ENCODE measurements around the gene SOWAHC.
"Not testable (repeated sequence)": the region's sequence is repeated elsewhere in the genome, so short reads cannot be mapped to it uniquely, and the experiment has no call there.

Gene SOWAHC

GRCh38 chr2:109614715-109615636, 812 bp downstream of the SOWAHC start:
- peak; percentile 67 for DNase-seq (ENCODE audit: low read depth, low spot score)

- DNase-seq (ENCODE audit: low read depth, low spot score): peak; percentile 66
Observed at GRCh38 chr2:109615637-109616144, 1.5 kb downstream of the SOWAHC start.

GRCh38 chr2:109616184-109616583, 2.0 kb downstream of the SOWAHC start:
- DNase-seq (ENCODE audit: low read depth, low spot score): no peak

- no peak for DNase-seq (ENCODE audit: low read depth, low spot score)
Observed at GRCh38 chr2:109619032-109619615, 5.0 kb downstream of the SOWAHC start.

GRCh38 chr2:109623297-109623696, 9.1 kb downstream of the SOWAHC start:
- no peak for DNase-seq (ENCODE audit: low read depth, low spot score)

GRCh38 chr2:109623923-109624322, 9.8 kb downstream of the SOWAHC start:
- peak; percentile 45 for DNase-seq (ENCODE audit: low read depth, low spot score)

- DNase-seq (ENCODE audit: low read depth, low spot score): no peak
Observed at GRCh38 chr2:109624339-109624738, 10.2 kb downstream of the SOWAHC start.

GRCh38 chr2:109628321-109628720, 14.2 kb downstream of the SOWAHC start:
- DNase-seq (ENCODE audit: low read depth, low spot score): not testable (repeated sequence)

GRCh38 chr2:109629867-109630266, 15.7 kb downstream of the SOWAHC start:
- no peak for DNase-seq (ENCODE audit: low read depth, low spot score)

GRCh38 chr2:109630441-109631430, 16.6 kb downstream of the SOWAHC start:
- DNase-seq (ENCODE audit: low read depth, low spot score): no peak

GRCh38 chr2:109631741-109632140, 17.6 kb downstream of the SOWAHC start:
- no peak for DNase-seq (ENCODE audit: low read depth, low spot score)

- no peak for DNase-seq (ENCODE audit: low read depth, low spot score)
Observed at GRCh38 chr2:109632158-109632789, 18.1 kb downstream of the SOWAHC start.

- DNase-seq (ENCODE audit: low read depth, low spot score): no peak
Observed at GRCh38 chr2:109633284-109633961, 19.3 kb downstream of the SOWAHC start.

- no peak for DNase-seq (ENCODE audit: low read depth, low spot score)
Observed at GRCh38 chr2:109635426-109636304, 21.5 kb downstream of the SOWAHC start.

- no peak for DNase-seq (ENCODE audit: low read depth, low spot score)
Observed at GRCh38 chr2:109636317-109636716, 22.2 kb downstream of the SOWAHC start.

- DNase-seq (ENCODE audit: low read depth, low spot score): no peak
Observed at GRCh38 chr2:109637749-109638570, 23.8 kb downstream of the SOWAHC start.

GRCh38 chr2:109638795-109639194, 24.6 kb downstream of the SOWAHC start:
- no peak for DNase-seq (ENCODE audit: low read depth, low spot score)

- DNase-seq (ENCODE audit: low read depth, low spot score): not testable (repeated sequence)
Observed at GRCh38 chr2:109640000-109640399, 25.8 kb downstream of the SOWAHC start.
